Adipose tissue (tissue), 3 donors: Measurements from ENCODE around the gene PGAP3. TPM values are rescaled to one million over a fixed set of nuclear protein-coding genes. Genes with fewer than 3 reads are reported as not detected.
"Not testable (repeated sequence)": the region's sequence is repeated elsewhere in the genome, so short reads cannot be mapped to it uniquely, and the experiment has no call there.

Experiments used
- H3K27ac ChIP-seq: one replicate; pipeline ENCODE4 v1.5.1; 2013; ENCODE audit warnings: low read depth, low read length
- WGBS, 3 donors: extraction: QIAGEN DNeasy Blood & Tissue Kit; methylation state at CpG; one replicate each; pipeline ENCODE4 v1.1.7; 2013; 5-methylcytosine and 5-hydroxymethylcytosine counted together
- polyA plus RNA-seq, 3 donors: library from polyadenylated mRNA; stranded (reverse); fragments of 200-250 nt; gene quantifications; one replicate each; pipeline ENCODE4 v1.2.3, GENCODE V29; 2013
- donor health status: healthy with polysubstance abuse.
- donor health status: Bipolar disorder and iron deficiency.
- donor health status: healthy.

The PGAP3 gene
- polyA plus RNA-seq, 3 donors: 8.4 to 19.9 (median 12.3) TPM

DNA sequence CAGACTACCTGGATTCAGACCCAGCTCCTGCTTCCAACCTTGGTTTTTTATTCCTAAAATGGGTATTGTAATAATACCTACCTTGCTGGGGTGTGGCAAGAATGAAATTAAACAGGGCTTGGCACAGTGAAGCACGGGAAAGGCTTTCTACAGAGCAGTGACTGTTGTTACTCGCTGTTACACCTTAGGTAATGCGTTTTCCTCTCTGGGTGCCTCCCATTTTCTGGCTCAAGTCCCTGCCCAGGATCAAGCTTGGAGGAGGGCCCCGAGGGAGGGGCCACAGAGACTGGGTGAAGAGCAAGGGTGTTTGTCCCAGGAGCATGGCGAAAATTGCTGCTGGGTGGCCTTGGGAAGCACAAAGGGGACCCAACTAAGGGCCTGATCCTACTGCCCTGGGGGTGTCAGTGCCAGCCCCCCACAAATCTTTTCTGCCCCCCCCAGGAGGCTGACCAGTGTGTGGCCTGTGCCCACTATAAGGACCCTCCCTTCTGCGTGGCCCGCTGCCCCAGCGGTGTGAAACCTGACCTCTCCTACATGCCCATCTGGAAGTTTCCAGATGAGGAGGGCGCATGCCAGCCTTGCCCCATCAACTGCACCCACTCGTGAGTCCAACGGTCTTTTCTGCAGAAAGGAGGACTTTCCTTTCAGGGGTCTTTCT, 29.2 kb upstream of the PGAP3 start:
- H3K27ac ChIP-seq: no peak overlapping the region
- WGBS, 3 donors: 80 to 84% (median 81%) methylated on average over 11 of the region's 11 CpGs

DNA sequence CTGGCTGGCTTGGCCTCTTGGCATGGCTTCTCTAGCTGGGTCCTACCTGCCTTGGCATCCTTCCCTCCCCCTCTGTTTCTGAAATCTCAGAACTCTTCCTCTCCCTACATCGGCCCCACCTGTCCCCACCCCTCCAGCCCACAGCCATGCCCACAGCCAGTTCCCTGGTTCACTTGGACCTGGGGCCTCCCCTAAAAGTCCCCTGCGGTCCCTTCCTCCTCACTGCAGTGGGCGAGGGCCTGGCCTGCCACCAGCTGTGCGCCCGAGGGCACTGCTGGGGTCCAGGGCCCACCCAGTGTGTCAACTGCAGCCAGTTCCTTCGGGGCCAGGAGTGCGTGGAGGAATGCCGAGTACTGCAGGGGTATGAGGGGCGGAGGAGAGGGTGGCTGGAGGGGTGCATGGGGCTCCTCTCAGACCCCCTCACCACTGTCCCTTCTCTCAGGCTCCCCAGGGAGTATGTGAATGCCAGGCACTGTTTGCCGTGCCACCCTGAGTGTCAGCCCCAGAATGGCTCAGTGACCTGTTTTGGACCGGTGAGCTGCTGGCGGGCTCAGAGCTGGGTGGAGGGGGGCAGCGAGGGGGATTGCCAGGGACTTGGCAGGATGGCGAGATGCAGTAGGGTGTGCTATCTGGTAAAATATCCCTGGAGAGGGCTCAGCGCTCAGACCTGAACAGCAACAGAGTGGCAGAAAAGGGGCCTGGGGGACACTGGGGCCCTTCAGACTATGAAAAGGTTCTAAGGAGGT, 28.4 kb upstream of the PGAP3 start:
- H3K27ac ChIP-seq: no peak overlapping the region
- WGBS, 3 donors: 84 to 91% (median 86%) methylated on average over 15 of the region's 15 CpGs

DNA sequence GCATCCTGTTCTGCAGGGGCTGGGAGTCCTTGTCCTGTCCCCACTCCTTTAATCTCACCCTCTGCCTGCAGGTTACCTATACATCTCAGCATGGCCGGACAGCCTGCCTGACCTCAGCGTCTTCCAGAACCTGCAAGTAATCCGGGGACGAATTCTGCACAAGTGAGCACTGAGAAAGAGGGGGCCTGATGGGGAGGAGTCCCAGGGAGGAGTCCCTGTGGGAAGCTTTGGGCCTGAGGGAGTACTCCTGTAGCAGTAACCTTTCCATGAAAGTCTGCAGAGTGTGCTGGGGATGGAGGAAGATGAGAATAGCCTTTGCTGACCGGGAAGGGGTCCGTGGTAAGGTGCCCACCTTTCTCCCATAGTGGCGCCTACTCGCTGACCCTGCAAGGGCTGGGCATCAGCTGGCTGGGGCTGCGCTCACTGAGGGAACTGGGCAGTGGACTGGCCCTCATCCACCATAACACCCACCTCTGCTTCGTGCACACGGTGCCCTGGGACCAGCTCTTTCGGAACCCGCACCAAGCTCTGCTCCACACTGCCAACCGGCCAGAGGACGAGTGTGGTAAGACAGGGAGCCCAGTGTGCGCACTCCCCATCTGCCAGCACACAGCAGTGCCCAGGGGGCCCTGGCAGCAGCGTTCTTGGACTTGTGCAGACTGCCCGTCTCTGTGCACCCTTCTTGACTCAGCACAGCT, 27.7 kb upstream of the PGAP3 start:
- no peak overlapping the region for H3K27ac ChIP-seq
- WGBS, 3 donors: 91 to 96% (median 95%) methylated on average over 18 of the region's 18 CpGs

DNA sequence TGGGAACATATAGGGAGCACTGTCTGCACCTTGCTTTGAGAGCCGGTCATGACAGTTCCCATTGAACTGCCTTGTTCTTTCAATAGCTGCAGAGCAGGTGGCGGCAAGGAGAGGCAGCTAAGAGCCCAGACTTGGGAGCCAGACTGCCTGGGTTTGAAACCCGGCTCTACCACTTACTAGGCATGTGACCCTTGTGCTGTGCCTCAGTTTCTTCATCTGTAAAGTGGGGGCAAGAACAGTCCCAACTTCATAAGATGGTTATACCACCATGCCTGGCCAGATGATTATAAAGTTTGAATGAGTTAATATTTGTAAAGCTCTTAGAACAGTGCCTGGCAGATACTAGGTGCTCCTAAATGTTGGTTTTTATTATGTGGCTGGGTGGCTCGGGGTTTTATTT, 26.4 kb upstream of the PGAP3 start:
- WGBS, 3 donors: 95 to 96% (median 95%) methylated on average over 4 of the region's 4 CpGs
- H3K27ac ChIP-seq: no peak overlapping the region

DNA sequence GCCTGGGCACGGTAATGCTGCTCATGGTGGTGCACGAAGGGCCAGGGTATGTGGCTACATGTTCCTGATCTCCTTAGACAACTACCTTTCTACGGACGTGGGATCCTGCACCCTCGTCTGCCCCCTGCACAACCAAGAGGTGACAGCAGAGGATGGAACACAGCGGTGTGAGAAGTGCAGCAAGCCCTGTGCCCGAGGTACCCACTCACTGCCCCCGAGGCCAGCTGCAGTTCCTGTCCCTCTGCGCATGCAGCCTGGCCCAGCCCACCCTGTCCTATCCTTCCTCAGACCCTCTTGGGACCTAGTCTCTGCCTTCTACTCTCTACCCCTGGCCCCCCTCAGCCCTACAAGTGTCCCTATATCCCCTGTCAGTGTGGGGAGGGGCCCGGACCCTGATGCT, 24.0 kb upstream of the PGAP3 start:
- 88 to 92% (median 90%) methylated on average over 9 to 10 of the region's 10 CpGs for WGBS, 3 donors
- H3K27ac ChIP-seq: no peak overlapping the region

DNA sequence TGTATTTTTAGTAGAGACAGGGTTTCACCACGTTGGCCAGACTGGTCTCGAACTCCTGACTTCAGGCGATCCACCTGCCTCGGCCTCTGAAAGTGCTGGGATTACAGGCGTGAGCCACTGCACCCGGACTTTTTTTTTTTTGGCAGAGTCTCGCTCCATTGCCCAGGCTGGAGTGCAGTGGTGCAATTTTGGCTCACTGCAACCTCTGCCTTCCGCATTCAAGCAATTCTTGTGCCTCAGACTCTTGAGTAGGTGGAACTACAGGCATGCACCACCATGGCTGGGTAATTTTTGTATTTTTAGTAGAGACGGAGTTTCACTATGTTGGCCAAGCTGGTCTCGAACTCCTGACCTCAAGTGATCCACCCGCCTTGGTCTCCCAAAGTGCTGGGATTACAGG, 23.2 kb upstream of the PGAP3 start:
- WGBS, 3 donors: 88 to 93% (median 89%) methylated on average over 11 of the region's 11 CpGs
- not testable (repeated sequence) for H3K27ac ChIP-seq

DNA sequence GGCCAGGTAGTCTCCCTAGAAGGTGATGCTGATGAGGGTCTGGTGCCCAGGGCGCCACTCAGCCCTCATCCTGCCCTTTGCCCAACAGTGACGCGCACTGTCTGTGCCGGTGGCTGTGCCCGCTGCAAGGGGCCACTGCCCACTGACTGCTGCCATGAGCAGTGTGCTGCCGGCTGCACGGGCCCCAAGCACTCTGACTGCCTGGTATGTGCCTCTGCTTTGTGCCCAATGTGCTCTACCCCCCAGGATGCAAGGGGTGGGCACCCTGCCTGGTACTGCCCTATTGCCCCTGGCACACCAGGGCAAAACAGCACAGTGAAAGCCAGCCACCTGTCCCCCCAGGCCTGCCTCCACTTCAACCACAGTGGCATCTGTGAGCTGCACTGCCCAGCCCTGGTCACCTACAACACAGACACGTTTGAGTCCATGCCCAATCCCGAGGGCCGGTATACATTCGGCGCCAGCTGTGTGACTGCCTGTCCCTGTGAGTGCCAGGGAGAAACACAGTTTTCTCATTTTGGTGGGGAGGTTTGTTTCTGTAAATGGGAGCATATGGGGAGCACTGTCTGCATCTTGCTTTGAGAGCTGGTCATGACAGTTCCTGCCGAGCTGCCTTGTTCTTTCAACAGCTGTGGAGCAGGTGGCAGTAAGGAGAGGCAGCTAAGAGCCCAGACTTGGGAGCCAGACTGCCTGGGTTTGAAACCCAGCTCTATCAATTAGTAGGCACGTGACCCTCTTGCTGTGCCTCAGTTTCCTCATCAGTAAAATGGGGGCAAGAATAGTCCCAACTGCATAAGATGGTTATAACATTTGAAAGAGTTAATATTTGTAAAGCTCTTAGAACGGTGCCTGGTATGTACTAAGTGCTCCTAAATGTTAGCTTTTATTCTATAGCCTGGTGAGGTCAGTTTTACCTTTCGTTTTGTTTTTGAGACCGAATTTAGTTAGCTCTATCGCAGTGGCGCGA, 22.4 kb upstream of the PGAP3 start:
- 87 to 91% (median 89%) methylated on average over 20 of the region's 20 CpGs for WGBS, 3 donors
- H3K27ac ChIP-seq: no peak overlapping the region

DNA sequence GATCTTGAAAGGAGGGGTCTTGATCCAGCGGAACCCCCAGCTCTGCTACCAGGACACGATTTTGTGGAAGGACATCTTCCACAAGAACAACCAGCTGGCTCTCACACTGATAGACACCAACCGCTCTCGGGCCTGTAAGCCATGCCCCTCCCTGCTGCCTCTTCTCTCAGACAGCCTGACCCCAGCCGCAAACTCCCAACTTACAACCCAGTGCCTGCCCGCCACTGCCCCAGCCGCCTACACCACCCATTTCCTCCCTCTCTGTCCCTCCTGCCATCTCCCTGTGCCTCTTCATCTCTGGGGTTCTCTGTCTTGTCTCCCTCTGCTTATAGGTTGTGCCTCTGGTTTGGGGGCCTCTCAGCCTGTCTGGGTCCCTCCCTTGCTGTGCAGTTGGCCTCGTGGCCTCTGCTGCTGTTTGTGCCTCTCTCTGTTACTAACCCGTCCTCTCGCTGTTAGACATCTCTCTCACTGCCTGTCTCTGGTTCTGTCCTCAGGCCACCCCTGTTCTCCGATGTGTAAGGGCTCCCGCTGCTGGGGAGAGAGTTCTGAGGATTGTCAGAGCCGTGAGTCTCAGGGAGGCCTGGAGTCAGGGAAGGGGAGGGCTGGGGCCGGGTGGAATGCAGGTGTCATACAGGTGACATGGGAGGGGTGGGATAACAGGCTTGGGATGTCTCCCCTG, 21.6 kb upstream of the PGAP3 start:
- H3K27ac ChIP-seq: no peak overlapping the region
- 83 to 86% (median 83%) methylated on average over 12 to 14 of the region's 14 CpGs for WGBS, 3 donors

DNA sequence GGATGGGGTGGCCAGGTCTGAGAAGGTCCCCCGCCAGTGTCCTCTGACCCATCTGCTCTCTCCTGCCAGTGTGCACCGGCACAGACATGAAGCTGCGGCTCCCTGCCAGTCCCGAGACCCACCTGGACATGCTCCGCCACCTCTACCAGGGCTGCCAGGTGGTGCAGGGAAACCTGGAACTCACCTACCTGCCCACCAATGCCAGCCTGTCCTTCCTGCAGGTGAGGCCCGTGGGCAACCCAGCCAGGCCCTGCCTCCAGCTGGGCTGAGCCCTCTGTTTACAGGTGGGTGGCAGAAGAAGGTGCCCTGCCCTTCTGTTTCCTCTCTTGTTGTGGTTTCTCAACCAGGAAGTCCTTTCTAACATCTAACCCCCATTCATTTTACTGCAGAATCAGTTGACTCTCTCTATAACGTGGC, 19.1 kb upstream of the PGAP3 start:
- 71 to 84% (median 83%) methylated on average over 7 of the region's 7 CpGs for WGBS, 3 donors

DNA sequence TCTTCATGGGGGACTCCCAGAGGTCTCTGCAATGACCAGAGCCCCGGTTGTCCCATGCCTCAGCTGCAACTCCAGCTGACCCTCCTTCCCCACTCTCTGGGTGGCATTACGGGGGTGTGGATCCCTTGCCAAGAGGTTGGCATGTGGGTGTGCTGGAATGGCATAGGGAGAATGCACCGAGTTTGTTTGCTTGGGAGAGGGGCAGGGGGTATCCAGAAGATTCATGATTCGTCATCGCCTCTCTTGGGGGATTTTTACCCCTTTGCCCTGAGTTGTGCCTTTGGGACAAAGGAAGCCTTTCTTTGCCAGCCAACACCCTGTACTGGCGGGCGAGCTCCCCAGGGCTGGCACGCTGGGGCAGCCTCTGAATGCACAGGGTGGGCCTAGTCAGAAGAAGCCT, 18.5 kb upstream of the PGAP3 start:
- WGBS, 3 donors: 59 to 88% (median 84%) methylated on average over 7 to 8 of the region's 8 CpGs
- no peak overlapping the region for H3K27ac ChIP-seq

More for the DNA sequence above, 19.1 kb upstream of the PGAP3 start:
- no peak overlapping the region for H3K27ac ChIP-seq

DNA sequence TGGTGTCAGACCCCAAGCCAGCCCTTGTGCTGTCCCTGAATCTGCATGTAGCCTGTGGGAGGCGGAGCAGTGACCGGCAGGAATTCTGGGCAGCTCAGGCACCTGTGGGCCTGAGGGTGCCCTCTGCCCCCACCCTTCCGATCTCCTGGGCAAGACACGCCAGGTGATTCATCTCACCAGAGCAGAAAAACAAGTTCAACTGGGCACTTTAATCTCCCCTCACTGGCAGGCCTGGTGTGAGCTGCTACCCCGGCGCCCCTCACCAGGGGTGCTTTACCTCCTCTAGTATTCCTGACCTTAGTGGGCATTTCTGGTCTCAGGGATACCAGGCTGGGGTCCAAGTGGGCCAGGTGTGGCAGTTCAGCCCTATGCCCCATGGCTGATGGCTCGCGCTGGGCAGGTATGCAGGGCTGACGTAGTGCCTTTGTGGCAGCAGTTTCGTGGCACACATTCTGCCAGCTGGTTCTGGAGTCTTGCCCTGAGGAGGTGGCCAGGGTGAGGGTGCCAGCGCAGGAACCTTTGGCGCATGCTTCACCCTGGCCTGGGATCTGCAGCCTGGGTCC, 18.0 kb upstream of the PGAP3 start:
- H3K27ac ChIP-seq: no peak overlapping the region
- 20 to 89% (median 88%) methylated on average over 12 of the region's 12 CpGs for WGBS, 3 donors

DNA sequence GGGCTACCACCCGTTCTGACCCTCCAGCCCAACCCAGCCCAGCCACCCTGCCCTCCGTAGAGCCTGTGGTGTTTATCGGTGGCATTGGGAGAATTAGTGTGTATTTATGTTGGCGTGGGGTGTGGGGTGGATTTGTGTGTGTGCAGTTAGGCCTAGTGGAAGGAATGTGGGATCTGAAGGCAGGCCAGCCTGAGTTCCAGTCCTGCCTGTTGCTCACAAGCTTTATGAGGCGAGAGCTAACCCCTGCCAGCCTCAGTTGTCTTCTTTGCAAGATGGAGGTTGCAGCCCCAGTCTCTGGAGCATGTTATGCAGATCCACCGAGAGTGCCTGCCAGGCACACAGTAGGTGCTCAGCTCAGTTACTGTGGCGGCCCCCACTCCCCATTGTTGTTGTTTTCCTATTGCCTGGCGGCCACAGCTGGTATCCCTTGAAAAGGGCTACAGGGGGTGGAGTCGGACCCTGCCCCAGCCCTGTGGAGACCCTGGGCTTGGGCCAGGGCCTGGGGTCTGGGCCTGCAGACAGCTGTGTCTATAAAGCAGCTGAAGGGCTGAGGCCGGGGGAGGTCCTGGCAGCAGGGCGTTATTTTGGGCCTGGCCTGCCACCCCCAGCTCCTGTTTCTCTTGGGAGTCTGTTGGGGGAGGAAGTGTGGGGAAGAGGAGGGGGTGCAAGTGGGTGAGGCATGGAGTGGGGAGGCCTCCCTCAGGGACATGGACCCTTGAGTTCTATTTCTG, 17.1 kb upstream of the PGAP3 start:
- WGBS, 3 donors: 43 to 73% (median 67%) methylated on average over 11 of the region's 11 CpGs

DNA sequence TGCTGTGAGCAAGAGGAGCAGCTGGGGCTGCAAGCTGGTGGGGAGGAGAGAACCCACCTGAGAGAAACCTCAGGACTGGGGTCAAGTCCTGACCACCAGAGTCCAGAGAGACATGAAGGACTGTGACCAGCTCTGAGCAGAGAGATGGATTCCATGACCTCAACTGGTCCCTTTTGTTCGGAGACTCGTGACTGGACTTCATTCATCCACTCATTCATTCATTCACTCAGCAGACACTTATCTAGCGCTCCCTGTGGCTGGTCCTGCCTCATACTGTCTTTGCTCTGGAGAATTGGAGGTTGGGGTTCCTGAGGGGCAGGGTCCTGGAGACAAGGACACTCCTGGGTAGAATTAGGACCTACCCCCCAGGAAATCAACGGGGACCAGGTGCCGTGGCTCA, 16.1 kb upstream of the PGAP3 start:
- no peak overlapping the region for H3K27ac ChIP-seq
- WGBS, 3 donors: 80 to 90% (median 84%) methylated on average over 5 of the region's 5 CpGs

More for the DNA sequence above, 17.1 kb upstream of the PGAP3 start:
- H3K27ac ChIP-seq: no peak overlapping the region

DNA sequence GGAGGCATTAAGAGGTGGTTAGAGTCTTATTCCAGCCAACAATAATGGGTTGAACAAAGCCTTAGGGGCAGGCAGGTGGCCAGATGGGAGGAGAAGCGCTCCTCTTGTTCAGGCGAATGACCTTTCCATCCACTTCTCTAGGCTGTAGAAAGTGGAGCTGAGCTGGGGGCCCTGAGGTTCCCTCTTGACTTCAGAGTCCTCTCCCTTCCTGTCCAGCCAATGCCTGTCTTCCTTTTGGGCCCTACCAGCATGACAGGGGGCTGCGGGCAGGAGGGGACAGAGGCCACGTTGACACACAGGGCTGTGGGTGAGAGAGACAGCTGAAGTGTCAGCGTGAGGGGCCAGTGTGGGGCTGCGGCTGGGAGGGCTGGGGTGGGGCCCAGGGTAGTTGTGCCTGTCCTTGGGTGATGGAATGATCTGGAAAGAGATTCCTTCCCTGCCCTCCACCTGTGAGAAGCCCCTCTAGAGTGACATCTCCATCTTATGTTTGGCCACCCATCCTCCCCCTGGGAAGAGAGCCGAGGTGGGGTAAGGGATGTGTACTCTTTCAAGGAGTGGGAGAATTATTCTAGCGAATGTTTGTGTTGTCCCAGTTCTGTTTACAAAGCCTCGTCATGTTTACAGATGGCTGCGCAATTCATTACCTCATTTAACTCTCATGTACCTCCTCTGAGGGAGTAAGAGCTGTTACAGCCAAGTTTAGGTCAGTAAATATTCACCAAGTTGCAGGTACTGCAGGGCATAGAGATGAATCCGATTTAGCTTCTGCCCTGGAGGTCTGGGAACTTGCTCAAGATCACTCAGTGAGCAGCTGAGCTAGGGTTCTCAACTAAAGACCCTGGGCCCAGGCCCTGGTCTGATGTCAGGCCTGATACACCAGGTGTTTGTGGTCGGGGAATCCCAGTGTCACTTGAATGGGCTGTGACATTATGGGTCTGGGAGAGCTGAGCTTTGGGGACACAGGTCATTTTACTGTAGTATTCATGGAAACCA, 15.3 kb upstream of the PGAP3 start:
- H3K27ac ChIP-seq: no peak overlapping the region
- 53 to 73% (median 70%) methylated on average over 12 of the region's 12 CpGs for WGBS, 3 donors

DNA sequence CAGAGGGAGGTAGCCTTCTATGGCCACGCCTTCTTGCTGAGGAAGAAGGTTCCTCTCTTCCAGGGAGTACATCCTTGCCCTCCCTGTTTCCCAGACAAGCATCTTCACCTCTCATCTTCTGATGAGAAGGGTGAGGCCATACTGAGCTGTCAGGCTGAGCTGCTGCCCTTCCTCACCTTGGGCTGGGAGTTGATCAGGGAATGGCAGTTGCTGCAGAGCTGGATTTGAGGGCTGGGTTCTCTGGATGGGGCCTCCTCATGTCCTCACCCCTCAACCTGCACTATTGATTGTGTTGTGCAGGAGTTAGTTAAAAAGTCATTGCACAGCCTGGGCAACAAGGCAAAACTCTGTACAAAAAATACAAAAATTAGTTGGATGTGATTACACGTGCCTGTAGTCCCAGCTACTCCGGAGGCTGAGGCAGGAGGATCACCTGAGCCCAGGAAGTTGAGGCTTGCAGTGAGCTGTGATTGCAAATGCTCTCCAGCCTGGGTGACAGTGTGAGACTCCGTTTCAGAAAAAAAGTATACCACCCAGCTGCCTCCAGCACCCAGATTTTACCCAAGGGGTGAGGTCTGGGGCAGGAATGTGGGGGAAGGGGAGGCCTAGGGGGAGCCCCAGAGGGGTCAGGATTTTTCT, 14.0 kb upstream of the PGAP3 start:
- H3K27ac ChIP-seq: peak overlapping the region; percentile 41

More for the DNA sequence above, 14.0 kb upstream of the PGAP3 start:
- 54 to 79% (median 77%) methylated on average over 4 of the region's 4 CpGs for WGBS, 3 donors
